Chondrocyte (in vitro differentiated cells): Measurements from ENCODE around the gene CREB5. TPM values are rescaled to one million over a fixed set of nuclear protein-coding genes. Genes with fewer than 3 reads are reported as not detected.

Experiments
- DNase-seq: peaks from one replicate; pipeline ENCODE4 v3.0.0; 2021; ENCODE audit warnings: mixed read lengths, low spot score
- H3K27ac Mint-ChIP-seq: one replicate; pipeline ENCODE4 v1.8.0; 2021; ENCODE audit warnings: mild to moderate bottlenecking, moderate library complexity, mixed read lengths; ENCODE audit not compliant: unreplicated experiment
- H3K27me3 Mint-ChIP-seq: 2 replicates; pipeline ENCODE4 v1.8.0; 2021; ENCODE audit warnings: low read depth, mixed read lengths
- H3K36me3 Mint-ChIP-seq: 2 replicates; pipeline ENCODE4 v1.8.0; 2021; ENCODE audit warnings: low read depth, mixed read lengths
- H3K4me1 Mint-ChIP-seq: 2 replicates; pipeline ENCODE4 v1.8.0; 2021; ENCODE audit warnings: low read depth, mild to moderate bottlenecking, mixed read lengths
- H3K4me3 Mint-ChIP-seq: one replicate; pipeline ENCODE4 v1.8.0; 2021; ENCODE audit warnings: mild to moderate bottlenecking, moderate library complexity, mixed read lengths; ENCODE audit not compliant: unreplicated experiment
- H3K9me3 Mint-ChIP-seq: 2 replicates; pipeline ENCODE4 v1.8.0; 2021; ENCODE audit warnings: low read depth, mixed read lengths
- total RNA-seq: library from RNA; stranded (reverse); gene quantifications from 3 replicates; pipeline ENCODE4 v1.2.1, GENCODE V29; 2021
- TF ChIP-seq, protein P1 (sequence below): fragments of 200-600 bp; sonication (generic); IDR thresholded peaks from 2 replicates; pipeline ENCODE4 v1.5.0; 2021; ENCODE audit warnings: antibody characterized with exemption, mild to moderate bottlenecking, moderate library complexity

Gene CREB5
- total RNA-seq, 1 donor from 2014 or later = 8.2 TPM

DNA sequence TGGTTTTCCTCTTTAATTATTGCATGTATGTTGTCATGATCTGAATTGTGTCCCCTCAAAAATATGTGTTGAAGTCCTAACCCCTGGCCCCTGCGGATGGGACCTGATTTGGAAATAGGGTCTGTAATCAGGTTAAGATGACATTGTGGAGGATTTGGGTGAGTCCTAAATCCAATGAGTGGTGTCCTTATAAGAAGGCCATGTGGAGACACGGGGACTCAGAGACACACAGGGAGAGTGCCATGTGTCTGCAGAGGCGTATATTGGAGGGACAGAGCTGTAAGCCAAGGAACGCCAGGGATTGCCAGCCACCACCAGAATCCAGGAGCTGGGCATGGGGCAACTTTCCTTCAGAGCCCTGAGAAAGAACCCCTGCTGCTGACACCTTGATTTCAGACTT is 171.9 kb downstream of the CREB5 start:
- Mint-ChIP-seq H3K9me3 (no peaks in the 10 kb centered on the region), H3K36me3 (peaks cover 2% of the 10 kb centered on the region), H3K27ac (no peak overlapping the region), H3K4me1 (peaks cover 20% of the 10 kb centered on the region), H3K4me3 (no peak overlapping the region), H3K27me3 (peaks cover 4% of the 10 kb centered on the region)
- no peak for DNase-seq
- TF ChIP-seq, protein P1, sequence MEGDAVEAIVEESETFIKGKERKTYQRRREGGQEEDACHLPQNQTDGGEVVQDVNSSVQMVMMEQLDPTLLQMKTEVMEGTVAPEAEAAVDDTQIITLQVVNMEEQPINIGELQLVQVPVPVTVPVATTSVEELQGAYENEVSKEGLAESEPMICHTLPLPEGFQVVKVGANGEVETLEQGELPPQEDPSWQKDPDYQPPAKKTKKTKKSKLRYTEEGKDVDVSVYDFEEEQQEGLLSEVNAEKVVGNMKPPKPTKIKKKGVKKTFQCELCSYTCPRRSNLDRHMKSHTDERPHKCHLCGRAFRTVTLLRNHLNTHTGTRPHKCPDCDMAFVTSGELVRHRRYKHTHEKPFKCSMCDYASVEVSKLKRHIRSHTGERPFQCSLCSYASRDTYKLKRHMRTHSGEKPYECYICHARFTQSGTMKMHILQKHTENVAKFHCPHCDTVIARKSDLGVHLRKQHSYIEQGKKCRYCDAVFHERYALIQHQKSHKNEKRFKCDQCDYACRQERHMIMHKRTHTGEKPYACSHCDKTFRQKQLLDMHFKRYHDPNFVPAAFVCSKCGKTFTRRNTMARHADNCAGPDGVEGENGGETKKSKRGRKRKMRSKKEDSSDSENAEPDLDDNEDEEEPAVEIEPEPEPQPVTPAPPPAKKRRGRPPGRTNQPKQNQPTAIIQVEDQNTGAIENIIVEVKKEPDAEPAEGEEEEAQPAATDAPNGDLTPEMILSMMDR = no peak

DNA sequence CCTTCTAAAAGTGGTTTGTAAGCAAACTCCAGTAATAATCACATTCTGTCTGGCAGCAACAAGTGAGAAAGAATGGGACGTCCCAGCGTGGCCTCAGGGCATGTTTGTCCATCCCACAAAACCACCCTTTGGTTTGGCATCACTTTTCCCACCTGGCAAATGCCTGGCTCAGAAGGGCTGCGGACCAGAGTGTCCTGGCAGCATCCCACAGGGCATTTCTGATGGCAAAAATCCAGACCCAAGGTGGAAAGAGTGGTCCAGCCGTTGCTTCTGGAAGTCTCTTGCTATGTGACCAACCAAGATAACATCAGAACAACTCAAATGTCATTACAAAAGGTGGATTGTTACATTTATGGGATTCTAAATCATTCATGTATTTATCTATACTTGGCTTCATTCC is 174.4 kb downstream of the CREB5 start:
- Mint-ChIP-seq H3K36me3 (peaks cover 2% of the 10 kb centered on the region), H3K4me1 (peaks cover 15% of the 10 kb centered on the region), H3K27me3 (peaks cover 4% of the 10 kb centered on the region), H3K4me3 (no peak overlapping the region), H3K9me3 (no peaks in the 10 kb centered on the region), H3K27ac (no peak overlapping the region)
- TF ChIP-seq, protein P1 = no peak
- no peak for DNase-seq

DNA sequence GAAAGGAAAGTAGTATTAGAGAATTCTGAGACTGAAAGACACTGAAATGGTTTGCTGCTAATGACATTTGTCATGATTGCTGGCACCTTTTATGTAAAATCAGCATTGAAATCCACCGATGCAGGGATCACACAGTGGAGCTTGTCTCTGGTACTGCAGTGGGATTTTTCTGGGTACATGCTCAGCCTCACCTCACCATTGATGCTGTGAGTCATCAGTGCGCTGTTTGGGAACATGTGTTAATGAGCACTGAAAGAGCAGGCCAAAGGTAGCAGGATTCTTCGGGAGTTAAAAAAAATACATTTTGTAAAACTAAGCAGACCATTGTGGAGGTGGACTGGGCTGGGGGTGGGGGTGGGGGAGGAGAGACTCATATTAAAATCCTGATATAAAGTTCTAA is 174.9 kb downstream of the CREB5 start:
- TF ChIP-seq, protein P1 = no peak
- no peak overlapping the region for H3K27ac Mint-ChIP-seq
- H3K9me3 Mint-ChIP-seq = no peaks in the 10 kb centered on the region
- no peak overlapping the region for H3K4me3 Mint-ChIP-seq
- peaks cover 4% of the 10 kb centered on the region for H3K27me3 Mint-ChIP-seq
- H3K4me1 Mint-ChIP-seq = peaks cover 15% of the 10 kb centered on the region
- no peak for DNase-seq
- peaks cover 2% of the 10 kb centered on the region for H3K36me3 Mint-ChIP-seq

DNA sequence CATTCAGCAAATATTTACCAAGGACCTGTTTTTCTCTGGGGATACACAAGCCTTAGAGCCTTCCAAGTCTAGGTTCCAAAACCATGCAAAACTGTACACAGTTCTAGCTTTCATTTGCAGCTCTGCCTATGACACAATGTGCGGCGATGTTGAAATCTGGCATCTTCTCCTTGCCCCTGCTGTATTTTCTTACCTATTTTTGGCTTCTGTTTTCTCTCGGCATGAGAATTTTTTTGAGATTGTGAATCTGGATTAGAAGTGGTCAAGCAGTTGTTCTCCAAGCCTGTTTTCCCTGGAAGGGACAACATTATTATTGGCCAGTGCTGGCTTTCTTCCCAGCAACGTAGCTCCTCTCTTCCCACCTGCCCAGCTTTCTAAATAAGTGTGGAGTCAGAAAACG is 176.3 kb downstream of the CREB5 start:
- no peak for DNase-seq
- Mint-ChIP-seq H3K36me3 (no peaks in the 10 kb centered on the region), H3K9me3 (no peaks in the 10 kb centered on the region), H3K4me3 (no peak overlapping the region), H3K27ac (no peak overlapping the region), H3K27me3 (peaks cover 2% of the 10 kb centered on the region), H3K4me1 (peaks cover 15% of the 10 kb centered on the region)
- TF ChIP-seq, protein P1 = no peak

DNA sequence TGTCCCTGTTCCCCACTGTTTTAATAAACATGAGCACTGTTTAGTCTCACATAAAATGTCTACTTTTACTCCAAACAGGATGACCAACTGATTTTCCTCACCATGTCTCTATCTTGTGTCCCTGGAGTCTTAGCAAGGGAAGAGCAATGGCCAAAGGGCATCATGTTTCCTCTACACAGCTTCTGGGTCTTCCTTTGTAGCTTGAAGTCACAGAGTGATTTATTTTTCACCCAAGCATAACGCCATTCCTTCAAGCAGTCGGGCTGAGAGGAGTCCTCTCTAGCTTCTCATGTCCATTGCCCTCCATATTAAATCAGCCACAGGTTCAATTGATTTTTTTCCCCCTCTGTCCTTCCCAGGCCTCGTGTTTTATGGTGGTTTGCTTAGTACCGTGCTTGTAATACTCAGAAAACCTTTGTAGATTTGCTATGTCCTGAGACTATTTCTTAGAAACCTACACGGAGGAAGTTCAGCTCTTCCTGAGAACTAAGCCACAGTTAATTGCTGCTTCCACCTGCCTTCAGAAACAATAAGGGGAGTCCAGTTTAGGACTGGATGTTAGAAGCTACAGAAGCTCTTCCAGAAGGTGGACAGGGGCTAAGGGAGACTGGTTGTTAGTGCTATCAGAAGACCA is 178.8 kb downstream of the CREB5 start:
- Mint-ChIP-seq H3K27ac (no peak overlapping the region), H3K4me1 (peaks cover 22% of the 10 kb centered on the region), H3K9me3 (no peaks in the 10 kb centered on the region), H3K4me3 (no peak overlapping the region), H3K36me3 (no peaks in the 10 kb centered on the region), H3K27me3 (no peaks in the 10 kb centered on the region)
- TF ChIP-seq, protein P1 = no peak
- DNase-seq = no peak
